GM18861 (cell line): ENCODE results near the gene SPANXA2.
"Not testable (repeated sequence)": the region's sequence is repeated elsewhere in the genome, so short reads cannot be mapped to it uniquely, and the experiment has no call there.

Source experiments
- ATAC-seq: cut with Tn5 transposase; IDR thresholded peaks from one replicate; pipeline ENCODE4 v1.9.1; 2021; ENCODE audit not compliant: unreplicated experiment

SPANXA2 gene, protein sequence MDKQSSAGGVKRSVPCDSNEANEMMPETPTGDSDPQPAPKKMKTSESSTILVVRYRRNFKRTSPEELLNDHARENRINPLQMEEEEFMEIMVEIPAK

GRCh38 chrX:141589408-141589807 lies at the start of gene SPANXA2:
Gene SPANXA2, plus strand, starts transcription at chrX:141589708. Its CDS starts 60 bp downstream, at chrX:141589768.
- not testable (repeated sequence) for ATAC-seq

DNA sequence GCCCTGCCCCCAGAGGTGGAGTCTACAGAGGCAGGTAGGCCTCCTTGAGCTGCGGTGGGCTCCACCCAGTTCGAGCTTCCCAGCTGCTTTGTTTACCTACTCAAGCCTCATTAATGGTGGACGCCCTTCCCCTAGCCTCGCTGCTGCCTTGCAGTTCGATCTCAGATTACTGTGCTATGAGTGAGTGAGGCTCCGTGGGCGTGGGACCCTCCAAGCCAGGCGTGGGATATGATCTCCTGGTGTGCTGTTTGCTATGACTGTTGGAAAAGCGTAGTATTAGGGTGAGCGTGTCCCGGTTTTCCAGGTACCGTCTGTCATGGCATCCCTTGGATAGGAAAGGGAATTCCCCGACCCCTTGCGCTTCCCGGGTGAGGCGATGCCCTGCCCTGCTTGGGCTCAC lies 47.0 kb upstream of the SPANXA2 start:
- not testable (repeated sequence) for ATAC-seq

DNA sequence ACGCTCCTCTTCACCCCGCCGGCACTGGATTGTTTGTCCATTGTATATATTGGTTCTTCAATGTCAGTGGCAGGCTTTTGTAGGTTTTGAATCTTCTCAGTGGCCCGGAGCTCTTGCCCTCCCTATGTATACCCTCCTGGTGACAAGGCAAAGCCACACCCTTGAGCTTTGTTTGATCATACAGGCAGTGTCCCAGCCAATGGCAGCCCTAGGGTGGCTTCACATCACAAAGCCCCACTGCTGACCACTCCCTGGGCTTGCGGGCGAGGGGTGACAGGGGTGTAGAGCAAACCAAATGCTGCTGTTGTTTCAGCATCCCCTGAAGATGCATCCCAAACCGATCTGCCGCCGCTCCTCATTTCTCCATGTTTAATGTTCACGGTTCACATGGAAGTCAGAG lies 4.9 kb upstream of the SPANXA2 start, which contains the start of gene SPANXA1:
SPANXA1 (minus strand) TSS at position 101 of the 400 bp plus-strand sequence; CDS start at position 41, 60 bp downstream.
- ATAC-seq: not testable (repeated sequence)

GRCh38 chrX:141609111-141609510 lies 19.6 kb downstream of the SPANXA2 start:
- no peak for ATAC-seq

- no peak for ATAC-seq
These were observed 29.8 kb downstream of the SPANXA2 start for GRCh38 chrX:141619336-141619735.

DNA sequence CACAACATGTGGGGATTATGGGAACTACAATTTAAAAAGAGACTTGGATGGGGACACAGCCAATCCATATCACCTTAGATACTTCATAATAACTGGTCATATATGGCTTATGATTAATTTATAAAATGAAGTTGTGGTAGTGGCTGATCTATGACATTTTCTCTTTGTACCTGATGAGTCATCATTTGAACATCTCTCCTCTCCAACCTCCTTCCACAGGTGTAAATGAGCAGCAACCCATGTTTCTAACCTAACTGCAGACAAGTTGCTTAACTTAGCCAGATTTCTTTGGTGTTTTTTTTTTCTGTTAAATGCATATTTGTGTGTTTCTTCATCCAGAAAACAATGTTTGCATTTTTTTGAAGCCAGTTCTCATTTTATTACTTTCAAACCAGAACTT lies 42.6 kb downstream of the SPANXA2 start:
- no peak for ATAC-seq

DNA sequence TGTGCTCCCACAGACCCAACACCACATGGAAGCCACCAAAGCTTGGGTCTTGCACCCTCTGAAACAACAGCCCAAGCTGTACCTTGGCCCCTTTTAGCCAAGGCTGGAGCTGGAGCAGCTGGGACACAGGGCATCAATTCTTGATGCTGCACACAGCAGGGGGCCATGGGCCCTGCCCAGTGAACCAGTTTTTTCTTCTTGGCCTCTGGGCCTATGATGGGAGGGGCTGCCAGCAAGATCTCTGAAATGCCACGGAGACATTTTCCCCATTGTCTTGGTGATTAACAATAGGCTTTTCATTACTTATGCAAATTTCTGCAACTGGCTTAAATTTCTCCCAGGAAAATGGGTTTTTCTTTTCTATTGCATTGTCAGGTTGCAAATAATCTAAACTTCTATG lies 49.0 kb downstream of the SPANXA2 start:
- no peak for ATAC-seq
